ENCODE measurements around the gene NR4A3.

GRCh38 chr9:99819123-99819855 is 2.4 kb upstream of the NR4A3 start:
- TF ChIP-seq CTCF (IDR thresholded peaks at IDR 0.05 in 4 of 5, conservative IDR thresholded peaks at IDR 0.05 in 1 of 5) (peak in 2 of 5 experiments; percentile 16 to 27), POLR2A (IDR thresholded peaks at IDR 0.05) (peak; percentile 84 to 91)

Measured in gastrocnemius medialis (tissue), 4 donors.